A549 (cell line): ENCODE results near the gene CCND1. TPM values are rescaled to one million over a fixed set of nuclear protein-coding genes. Genes with fewer than 3 reads are reported as not detected.
A peak's percentile ranks its signal among the peaks of the same experiment; 100 is the strongest.

Experiments
- ATAC-seq, 2 experiments: fragments of 200-7000 bp in 1 of 2; fragments of >200 bp in 1 of 2; cut with Nextera tagmentation in 1 of 2; cut with Tn5 transposase in 1 of 2; 3 replicates each; pipeline versions ENCODE4 v1.8.0 to v1.9.1; 2018 to 2020; ENCODE audit warnings: mild to moderate bottlenecking in 1 of 2, moderate library complexity in 1 of 2
- CTCF ChIA-PET: fragments of 300-600 bp; sonication (Branson Sonifier 250); formaldehyde crosslinking; extraction: SDS; loops from one replicate; lab custom pipeline; 2021; ENCODE audit warnings: antibody characterized with exemption, inconsistent platforms; lab: Yijun Ruan, JAX
- POLR2A ChIA-PET: fragments of 350-600 bp; formaldehyde crosslinking; extraction: SDS; loops from one replicate; lab custom pipeline; 2021; ENCODE audit warnings: antibody characterized with exemption, inconsistent platforms; lab: Yijun Ruan, JAX
- DNase-seq, 2 experiments: peaks; one replicate each; pipeline versions ENCODE4 v3.0.0 to v3.0.0-alpha.2; 2011 to 2016; ENCODE audit warnings: low read depth in 1 of 2, low spot score in 1 of 2
- FAIRE-seq: peaks from 2 replicates; lab custom pipeline; 2011; peaks lifted over from hg19 to GRCh38; lab: Jason Lieb, UNC
- H3K27ac ChIP-seq, 2 experiments: fragments of >200 bp; sonication (Bioruptor Twin); formaldehyde crosslinking; 3 replicates each; pipeline ENCODE4 v1.5.1; 2016 to 2017
- H3K4me1 ChIP-seq: fragments of >200 bp; sonication (Bioruptor Twin); formaldehyde crosslinking; 3 replicates; pipeline ENCODE4 v1.6.1; 2016
- H3K4me2 ChIP-seq: fragments of >200 bp; sonication (Bioruptor Twin); formaldehyde crosslinking; 3 replicates; pipeline ENCODE4 v1.6.1; 2016
- H3K4me3 ChIP-seq: fragments of >200 bp; sonication (Bioruptor Twin); formaldehyde crosslinking; 3 replicates; pipeline ENCODE4 v1.5.1; 2016
- H3K9me3 ChIP-seq: fragments of >200 bp; sonication (Bioruptor Twin); formaldehyde crosslinking; 3 replicates; pipeline ENCODE4 v1.6.1; 2016
- CHD2 ChIP-seq: fragments of 150-350 bp; IDR thresholded peaks from 2 replicates; pipeline ENCODE4 v1.6.1; 2014; ENCODE audit warnings: low read length; ENCODE audit not compliant: partially characterized antibody
- E2F6 ChIP-seq: IDR thresholded peaks from 2 replicates; pipeline ENCODE4 v1.6.1; 2012; ENCODE audit warnings: low read depth, borderline replicate concordance
- EHMT2 ChIP-seq: fragments of 200-600 bp; sonication (generic); IDR thresholded peaks from 2 replicates; pipeline ENCODE4 v1.6.1; 2016; ENCODE audit warnings: antibody characterized with exemption, low read depth, mild to moderate bottlenecking, moderate library complexity
- ESRRA ChIP-seq: fragments of 150-350 bp; IDR thresholded peaks from 2 replicates; pipeline ENCODE4 v1.6.1; 2014; ENCODE audit warnings: mild to moderate bottlenecking, low read length, borderline replicate concordance
- FOSL2 ChIP-seq, 2 experiments: fragments of 450-650 bp in 1 of 2; fragments of >200 bp in 1 of 2; sonication (Bioruptor Twin) in 1 of 2; formaldehyde crosslinking; IDR thresholded peaks; 2 replicates each; pipeline versions ENCODE4 v1.5.0 to v1.6.1; 2016 to 2020; ENCODE audit warnings: mild to moderate bottlenecking in 1 of 2, moderate library complexity in 1 of 2
- FOXS1 ChIP-seq: fragments of 250-450 bp; sonication (Bioruptor Pico); IDR thresholded peaks from 2 replicates; pipeline ENCODE4 v1.5.0; 2020; ENCODE audit warnings: mild to moderate bottlenecking, moderate library complexity
- GATA3 ChIP-seq: IDR thresholded peaks from 2 replicates; pipeline ENCODE4 v1.6.1; 2012; ENCODE audit warnings: borderline replicate concordance
- HDAC2 ChIP-seq: fragments of 200-600 bp; sonication (generic); IDR thresholded peaks from 2 replicates; pipeline ENCODE4 v1.6.1; 2016
- HEYL ChIP-seq: fragments of 250-450 bp; sonication (Bioruptor Pico); IDR thresholded peaks from 2 replicates; pipeline ENCODE4 v1.8.0; 2021; ENCODE audit warnings: mild to moderate bottlenecking, moderate library complexity
- HMGXB4 ChIP-seq: fragments of 250-450 bp; sonication (Bioruptor Pico); IDR thresholded peaks from 2 replicates; pipeline ENCODE4 v1.5.0; 2021; ENCODE audit warnings: mild to moderate bottlenecking, moderate library complexity, borderline replicate concordance
- HOXB13 ChIP-seq: fragments of 250-450 bp; sonication (Bioruptor Pico); IDR thresholded peaks from 2 replicates; pipeline ENCODE4 v1.5.0; 2020; ENCODE audit warnings: low read depth, mild to moderate bottlenecking, moderate library complexity
- HOXB5 ChIP-seq: fragments of 250-450 bp; sonication (Bioruptor Pico); IDR thresholded peaks from 2 replicates; pipeline ENCODE4 v1.5.0; 2020; ENCODE audit warnings: mild to moderate bottlenecking, moderate library complexity
- MAX ChIP-seq: IDR thresholded peaks from 2 replicates; pipeline ENCODE4 v1.6.1; 2012
- MYC ChIP-seq: IDR thresholded peaks from 2 replicates; pipeline ENCODE4 v1.6.1; 2012; ENCODE audit warnings: mild to moderate bottlenecking, inconsistent platforms, low read length, improper control_type of control experiment, borderline replicate concordance
- NPAS2 ChIP-seq: fragments of 250-450 bp; sonication (Bioruptor Pico); IDR thresholded peaks from 2 replicates; pipeline ENCODE4 v1.8.0; 2022; ENCODE audit warnings: mild to moderate bottlenecking, moderate library complexity, borderline replicate concordance
- NR3C1 ChIP-seq: fragments of >200 bp; sonication (Bioruptor Twin); formaldehyde crosslinking; IDR thresholded peaks from 3 replicates; pipeline ENCODE4 v1.6.1; 2017
- RAD21 ChIP-seq, 2 experiments: fragments of >200 bp in 1 of 2; sonication (Bioruptor Twin) in 1 of 2; formaldehyde crosslinking in 1 of 2; IDR thresholded peaks in 1 of 2; conservative IDR thresholded peaks in 1 of 2; 2 replicates in 1 of 2; 3 replicates in 1 of 2; pipeline ENCODE4 v1.6.1; 2012 to 2018; ENCODE audit warnings: inconsistent platforms in 1 of 2
- RARB ChIP-seq: fragments of 250-450 bp; sonication (Bioruptor Pico); IDR thresholded peaks from 2 replicates; pipeline ENCODE4 v1.8.0; 2021; ENCODE audit warnings: mild to moderate bottlenecking, moderate library complexity
- RFX5 ChIP-seq: fragments of 450-650 bp; IDR thresholded peaks from 2 replicates; pipeline ENCODE4 v1.7.1; 2014; ENCODE audit warnings: antibody characterized with exemption, mild to moderate bottlenecking, moderate library complexity
- SMC3 ChIP-seq: fragments of >200 bp; sonication (Bioruptor Twin); formaldehyde crosslinking; IDR thresholded peaks from 3 replicates; pipeline ENCODE4 v1.6.1; 2018; ENCODE audit warnings: inconsistent platforms
- TFCP2L1 ChIP-seq: fragments of 250-450 bp; sonication (Bioruptor Pico); IDR thresholded peaks from 2 replicates; pipeline ENCODE4 v1.5.0; 2021; ENCODE audit warnings: mild to moderate bottlenecking
- TP53 ChIP-seq: fragments of 250-450 bp; sonication (Bioruptor Pico); IDR thresholded peaks from 2 replicates; pipeline ENCODE4 v1.5.0; 2021; ENCODE audit warnings: mild to moderate bottlenecking, moderate library complexity
- USF2 ChIP-seq: fragments of 450-650 bp; IDR thresholded peaks from 2 replicates; pipeline ENCODE4 v1.6.1; 2014; ENCODE audit warnings: antibody characterized with exemption
- WGBS: methylation state at CpG from one replicate; pipeline ENCODE4 v1.1.6; 2017; ENCODE audit errors: missing lambda C conversion rate; 5-methylcytosine and 5-hydroxymethylcytosine counted together
- polyA plus RNA-seq, 4 experiments: library from polyadenylated mRNA; depleted of rRNA in 3 of 4; stranded (reverse); fragments of >200 nt; fragmentation: RNase III in 1 of 4; extraction: RNeasy Plus Mini Kit Qiagen cat#74134 plus additional on column Dnase treatment in 1 of 4; gene quantifications; 2 replicates in 3 of 4; 3 replicates in 1 of 4; pipeline ENCODE4 v1.2.3, GENCODE V29; 2011 to 2017
- TF ChIP-seq, protein P1 (sequence below): fragments of 200-600 bp; sonication (generic); IDR thresholded peaks from 2 replicates; pipeline ENCODE4 v1.6.1; 2016; ENCODE audit warnings: antibody characterized with exemption, mild to moderate bottlenecking, moderate library complexity
- TF ChIP-seq, protein P2 (sequence below): IDR thresholded peaks from 2 replicates; pipeline ENCODE4 v1.6.1; 2012

The CCND1 gene
- polyA plus RNA-seq, 2 of the 4 experiments (the other 2 are of a cell fraction) = 131 to 136 TPM

DNA sequence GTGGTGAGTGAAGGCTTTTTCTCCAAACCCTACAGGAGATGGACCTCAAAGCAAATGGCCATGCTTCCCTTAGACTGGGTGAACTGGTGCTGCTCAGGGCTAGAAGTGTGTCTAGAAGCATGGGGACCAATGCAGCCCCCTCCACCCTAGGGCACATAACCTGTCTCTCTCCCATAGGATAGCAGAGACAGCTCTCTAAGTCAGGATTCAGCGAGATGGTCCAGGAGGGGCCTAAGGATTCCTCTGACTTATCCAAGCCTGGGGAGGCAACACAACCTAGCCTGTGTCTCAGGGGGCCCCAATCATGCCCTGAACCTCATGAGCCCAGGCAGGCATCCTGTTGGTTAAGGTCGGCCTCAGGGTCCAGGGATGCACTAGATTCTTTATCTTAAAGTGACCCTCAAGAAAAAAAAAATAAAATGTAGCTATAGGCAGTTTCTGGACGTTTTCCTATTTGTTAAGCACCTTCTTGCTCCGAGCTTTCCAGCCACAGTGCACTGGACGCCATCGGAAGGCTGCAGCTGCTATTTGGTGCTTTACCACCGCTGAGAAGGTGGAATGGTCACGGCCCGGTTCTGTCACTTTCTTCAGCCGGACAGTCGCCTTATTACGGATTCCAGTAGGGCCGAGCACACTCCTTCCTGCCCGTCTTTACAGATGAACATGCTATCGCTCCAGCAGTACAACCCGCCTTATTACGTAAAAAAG, 5.0 kb upstream of the CCND1 start:
- peaks cover 17% of the 10 kb centered on the region for H3K4me1 ChIP-seq
- TF ChIP-seq RARB (no peak), HDAC2 (no peak), ESRRA (no peak), FOSL2 (IDR thresholded peaks at IDR 0.05) (no peak), FOSL2 (CRISPR knock-in tag; IDR thresholded peaks at IDR 0.05) (no peak), RFX5 (no peak), NR3C1 (no peak)
- TF ChIP-seq, protein P1, sequence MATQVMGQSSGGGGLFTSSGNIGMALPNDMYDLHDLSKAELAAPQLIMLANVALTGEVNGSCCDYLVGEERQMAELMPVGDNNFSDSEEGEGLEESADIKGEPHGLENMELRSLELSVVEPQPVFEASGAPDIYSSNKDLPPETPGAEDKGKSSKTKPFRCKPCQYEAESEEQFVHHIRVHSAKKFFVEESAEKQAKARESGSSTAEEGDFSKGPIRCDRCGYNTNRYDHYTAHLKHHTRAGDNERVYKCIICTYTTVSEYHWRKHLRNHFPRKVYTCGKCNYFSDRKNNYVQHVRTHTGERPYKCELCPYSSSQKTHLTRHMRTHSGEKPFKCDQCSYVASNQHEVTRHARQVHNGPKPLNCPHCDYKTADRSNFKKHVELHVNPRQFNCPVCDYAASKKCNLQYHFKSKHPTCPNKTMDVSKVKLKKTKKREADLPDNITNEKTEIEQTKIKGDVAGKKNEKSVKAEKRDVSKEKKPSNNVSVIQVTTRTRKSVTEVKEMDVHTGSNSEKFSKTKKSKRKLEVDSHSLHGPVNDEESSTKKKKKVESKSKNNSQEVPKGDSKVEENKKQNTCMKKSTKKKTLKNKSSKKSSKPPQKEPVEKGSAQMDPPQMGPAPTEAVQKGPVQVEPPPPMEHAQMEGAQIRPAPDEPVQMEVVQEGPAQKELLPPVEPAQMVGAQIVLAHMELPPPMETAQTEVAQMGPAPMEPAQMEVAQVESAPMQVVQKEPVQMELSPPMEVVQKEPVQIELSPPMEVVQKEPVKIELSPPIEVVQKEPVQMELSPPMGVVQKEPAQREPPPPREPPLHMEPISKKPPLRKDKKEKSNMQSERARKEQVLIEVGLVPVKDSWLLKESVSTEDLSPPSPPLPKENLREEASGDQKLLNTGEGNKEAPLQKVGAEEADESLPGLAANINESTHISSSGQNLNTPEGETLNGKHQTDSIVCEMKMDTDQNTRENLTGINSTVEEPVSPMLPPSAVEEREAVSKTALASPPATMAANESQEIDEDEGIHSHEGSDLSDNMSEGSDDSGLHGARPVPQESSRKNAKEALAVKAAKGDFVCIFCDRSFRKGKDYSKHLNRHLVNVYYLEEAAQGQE = no peak
- TF ChIP-seq, all 56 proteins: peak for 0
- CTCF ChIA-PET = interaction anchor here (0.6 kb wide), 2 partner anchors 11 to 337 kb away, joined by 3 read pairs; no protein-coding TSS in a partner anchor
- Histone ChIP-seq H3K9me3 (no peaks in the 10 kb centered on the region), H3K27ac (peak overlapping the region; percentile 79 to 96), H3K4me3 (peak overlapping the region; percentile 27; the same call in 2 of the 3 replicates), H3K4me2 (peak overlapping the region; percentile 84)
- FAIRE-seq = no peak
- WGBS = 12% methylated on average over 17 of the region's 17 CpGs
- no peak for DNase-seq
- POLR2A ChIA-PET = interaction anchor here (0.9 kb wide), 1 partner anchor 341 kb away, joined by 4 read pairs; no protein-coding TSS in a partner anchor
- no peak; a peak in 1 of 6 replicates for ATAC-seq

GRCh38 chr11:69636512-69637197, 4.3 kb upstream of the CCND1 start:
- Histone ChIP-seq H3K4me3 (peak overlapping the region; percentile 27; the same call in 2 of the 3 replicates), H3K9me3 (no peaks in the 10 kb centered on the region), H3K4me1 (peaks cover 17% of the 10 kb centered on the region), H3K27ac (peak overlapping the region; percentile 79 to 96), H3K4me2 (peak overlapping the region; percentile 84)
- peak; percentile 22 to 50 for ATAC-seq
- 49% methylated on average over 29 of the region's 63 CpGs for WGBS
- ChIA-PET CTCF (interaction anchor here (0.6 to 1.3 kb wide), 2 partner anchors 10 to 341 kb away, joined by 3 read pairs; no protein-coding TSS in a partner anchor), POLR2A (interaction anchor here (0.9 kb wide), 1 partner anchor 342 kb away, joined by 4 read pairs; no protein-coding TSS in a partner anchor)
- peak; percentile 61 to 90 for DNase-seq
- FAIRE-seq = peak; percentile 65
- TF ChIP-seq MYC (peak; percentile 91; the same call in 1 of the 2 replicates), EHMT2 (no peak), TP53 (CRISPR knock-in tag) (peak; percentile 34; the same call in 1 of the 2 replicates), HEYL (CRISPR knock-in tag) (peak; percentile 60; the same call in 1 of the 2 replicates), MAX (peak; percentile 100), NPAS2 (CRISPR knock-in tag) (0 out of 2 replicates have a peak, but pooled peaks have one; percentile 46), RAD21 (conservative IDR thresholded peaks at IDR 0.05 in 1 of 2, IDR thresholded peaks at IDR 0.05 in 1 of 2) (peak in 1 of 2 experiments; percentile 14; a peak in 2 of 5 replicates), FOSL2 (IDR thresholded peaks at IDR 0.05) (no peak), FOSL2 (CRISPR knock-in tag; IDR thresholded peaks at IDR 0.05) (no peak), GATA3 (peak; percentile 62; the same call in 1 of the 2 replicates), HOXB5 (CRISPR knock-in tag) (peak; percentile 82), CHD2 (no peak), E2F6 (peak; percentile 99), FOXS1 (peak; percentile 29; the same call in 1 of the 2 replicates), USF2 (peak; percentile 71), HMGXB4 (no peak), SMC3 (peak; percentile 37; the same call in 1 of the 3 replicates), TFCP2L1 (CRISPR knock-in tag) (no peak), HOXB13 (CRISPR knock-in tag) (peak; percentile 86; the same call in 1 of the 2 replicates)
- TF ChIP-seq, protein P2, sequence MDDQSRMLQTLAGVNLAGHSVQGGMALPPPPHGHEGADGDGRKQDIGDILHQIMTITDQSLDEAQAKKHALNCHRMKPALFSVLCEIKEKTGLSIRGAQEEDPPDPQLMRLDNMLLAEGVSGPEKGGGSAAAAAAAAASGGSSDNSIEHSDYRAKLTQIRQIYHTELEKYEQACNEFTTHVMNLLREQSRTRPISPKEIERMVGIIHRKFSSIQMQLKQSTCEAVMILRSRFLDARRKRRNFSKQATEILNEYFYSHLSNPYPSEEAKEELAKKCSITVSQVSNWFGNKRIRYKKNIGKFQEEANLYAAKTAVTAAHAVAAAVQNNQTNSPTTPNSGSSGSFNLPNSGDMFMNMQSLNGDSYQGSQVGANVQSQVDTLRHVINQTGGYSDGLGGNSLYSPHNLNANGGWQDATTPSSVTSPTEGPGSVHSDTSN = peak; percentile 53; the same call in 1 of the 2 replicates
